Activated B cell treated with CpG ODN at 0.5 μM for 24 hours (primary cell): ENCODE measurements around the gene GRB7. TPM values are rescaled to one million over a fixed set of nuclear protein-coding genes. Genes with fewer than 3 reads are reported as not detected.

Experiments
- ATAC-seq: fragments of 200-7000 bp; cut with Tn5 transposase; one replicate; pipeline ENCODE4 v1.10.0; 2021; ENCODE audit warnings: low read depth, mild to moderate bottlenecking, moderate library complexity
- CTCF ChIA-PET: fragments of 350-600 bp; sonication (Branson Sonifier 250); formaldehyde crosslinking; loops from one replicate; lab custom pipeline; 2021; ENCODE audit warnings: antibody characterized with exemption; lab: Charles Lee
- POLR2A ChIA-PET: fragments of 350-600 bp; sonication (Branson Sonifier 250); formaldehyde crosslinking; loops from one replicate; lab custom pipeline; 2021; ENCODE audit warnings: antibody characterized with exemption; lab: Charles Lee
- DNase-seq: peaks from one replicate; pipeline ENCODE4 v3.0.0; 2022
- H3K27ac Mint-ChIP-seq: one replicate; pipeline ENCODE4 v1.8.0; 2020; ENCODE audit warnings: mixed read lengths
- H3K27me3 Mint-ChIP-seq: one replicate; pipeline ENCODE4 v1.8.0; 2021; ENCODE audit warnings: mixed read lengths
- H3K36me3 Mint-ChIP-seq: one replicate; pipeline ENCODE4 v1.8.0; 2021; ENCODE audit warnings: low read depth, mixed read lengths
- H3K4me1 Mint-ChIP-seq: one replicate; pipeline ENCODE4 v1.8.0; 2021; ENCODE audit warnings: mixed read lengths
- H3K4me3 Mint-ChIP-seq: one replicate; pipeline ENCODE4 v1.8.0; 2020; ENCODE audit warnings: mild to moderate bottlenecking, mixed read lengths
- H3K9me3 Mint-ChIP-seq: one replicate; pipeline ENCODE4 v1.8.0; 2020; ENCODE audit warnings: mixed read lengths
- intact Hi-C: fragments of 100-400 bp; cut with micrococcal nuclease; formaldehyde crosslinking; loops from one replicate; pipeline ENCODE4 v1.15.1; 2024
- total RNA-seq: library from RNA; stranded (reverse); gene quantifications from 2 replicates; pipeline ENCODE4 v1.2.3, GENCODE V29; 2022
- TF ChIP-seq, protein P1 (sequence below): fragments of 200-600 bp; IDR thresholded peaks from one replicate; pipeline ENCODE4 v1.8.0; 2022; ENCODE audit warnings: antibody characterized with exemption, mild to moderate bottlenecking

Gene GRB7
- total RNA-seq, 1 donor from 2014 or later = 0.44 TPM

DNA sequence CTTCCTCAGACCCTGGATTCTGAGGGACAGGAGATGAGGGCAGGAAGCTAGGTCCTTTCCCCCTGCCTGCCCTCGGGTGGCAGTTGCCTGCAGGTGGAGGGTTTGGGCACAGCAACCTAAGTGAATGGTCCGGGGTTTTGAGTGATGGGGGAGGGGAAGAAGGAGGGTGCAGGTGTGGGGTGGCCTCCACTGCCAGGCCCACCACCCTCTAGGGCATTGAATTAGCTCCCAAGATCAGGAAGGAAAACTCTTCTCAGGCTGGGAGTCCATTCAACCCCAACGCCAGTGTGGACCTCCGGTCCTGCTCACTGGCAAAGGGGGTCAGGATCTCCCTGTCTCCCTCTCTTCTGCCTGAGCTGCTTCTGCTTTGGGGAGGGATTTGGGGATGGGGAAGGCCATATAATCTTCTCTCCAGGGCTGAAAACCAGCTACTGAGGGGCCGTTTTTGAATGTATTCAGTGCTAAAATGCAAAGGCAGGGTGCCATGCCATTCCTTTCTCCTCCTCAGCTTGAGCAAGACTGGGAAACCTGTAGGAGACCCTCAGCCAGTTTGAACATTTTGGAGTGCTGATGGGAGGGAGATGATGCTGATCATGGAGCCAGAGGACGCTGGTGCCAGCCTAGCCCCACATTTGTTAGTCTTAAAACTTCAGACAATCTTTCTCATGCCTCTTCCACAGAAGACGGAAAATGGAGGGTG lies 18.8 kb downstream of the GRB7 start:
- H3K9me3 Mint-ChIP-seq = no peaks in the 10 kb centered on the region
- peaks cover 31% of the 10 kb centered on the region for H3K36me3 Mint-ChIP-seq
- CTCF ChIA-PET = interaction anchor here (0.6 to 3.1 kb wide), 11 partner anchors 14 to 224 kb away, joined by 3 to 26 read pairs (median 7); partner anchors contain the start of genes IKZF3 and PSMD3
- H3K27me3 Mint-ChIP-seq = no peaks in the 10 kb centered on the region
- peak overlapping the region; percentile 97 for H3K27ac Mint-ChIP-seq
- peaks cover 81% of the 10 kb centered on the region for H3K4me1 Mint-ChIP-seq
- no peak for DNase-seq
- ATAC-seq = no peak
- POLR2A ChIA-PET = interaction anchor here (0.5 to 10.0 kb wide), 28 partner anchors 9 to 774 kb away, joined by 3 to 308 read pairs (median 8); partner anchors contain the start of genes IKZF3, LRRC3C, MIEN1 and ORMDL3
- peak overlapping the region; percentile 76 for H3K4me3 Mint-ChIP-seq
- intact Hi-C loops = loop anchor here (10.0 kb wide), 1 partner anchor 568 kb away; no protein-coding TSS in a partner anchor
- TF ChIP-seq, protein P1, sequence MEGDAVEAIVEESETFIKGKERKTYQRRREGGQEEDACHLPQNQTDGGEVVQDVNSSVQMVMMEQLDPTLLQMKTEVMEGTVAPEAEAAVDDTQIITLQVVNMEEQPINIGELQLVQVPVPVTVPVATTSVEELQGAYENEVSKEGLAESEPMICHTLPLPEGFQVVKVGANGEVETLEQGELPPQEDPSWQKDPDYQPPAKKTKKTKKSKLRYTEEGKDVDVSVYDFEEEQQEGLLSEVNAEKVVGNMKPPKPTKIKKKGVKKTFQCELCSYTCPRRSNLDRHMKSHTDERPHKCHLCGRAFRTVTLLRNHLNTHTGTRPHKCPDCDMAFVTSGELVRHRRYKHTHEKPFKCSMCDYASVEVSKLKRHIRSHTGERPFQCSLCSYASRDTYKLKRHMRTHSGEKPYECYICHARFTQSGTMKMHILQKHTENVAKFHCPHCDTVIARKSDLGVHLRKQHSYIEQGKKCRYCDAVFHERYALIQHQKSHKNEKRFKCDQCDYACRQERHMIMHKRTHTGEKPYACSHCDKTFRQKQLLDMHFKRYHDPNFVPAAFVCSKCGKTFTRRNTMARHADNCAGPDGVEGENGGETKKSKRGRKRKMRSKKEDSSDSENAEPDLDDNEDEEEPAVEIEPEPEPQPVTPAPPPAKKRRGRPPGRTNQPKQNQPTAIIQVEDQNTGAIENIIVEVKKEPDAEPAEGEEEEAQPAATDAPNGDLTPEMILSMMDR = no peak

DNA sequence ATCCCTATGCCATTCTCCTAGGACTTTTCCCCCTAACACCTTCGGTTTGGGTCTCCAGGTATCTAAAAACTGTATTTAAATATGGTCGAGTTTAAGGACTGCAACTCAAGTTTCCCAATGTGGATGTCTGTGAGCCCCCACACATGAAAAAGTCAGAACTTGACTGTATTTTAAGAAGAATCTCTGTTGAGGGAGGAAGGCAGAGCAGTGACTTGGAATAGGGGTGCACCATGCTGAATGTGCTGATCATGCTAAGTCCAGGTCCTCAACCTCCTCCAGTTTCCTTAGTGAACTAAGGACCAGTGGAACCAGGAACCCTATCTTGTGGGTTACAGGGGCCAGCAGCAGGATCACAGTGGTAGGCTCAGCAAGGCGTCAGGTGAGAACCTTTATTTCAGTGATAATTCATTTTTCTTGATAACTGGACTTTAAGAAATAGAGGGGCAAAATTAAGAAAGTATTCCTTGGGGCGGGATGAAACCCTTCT lies 19.5 kb downstream of the GRB7 start:
- Mint-ChIP-seq H3K4me1 (peaks cover 81% of the 10 kb centered on the region), H3K9me3 (no peaks in the 10 kb centered on the region), H3K4me3 (peak overlapping the region; percentile 61), H3K27me3 (no peaks in the 10 kb centered on the region), H3K27ac (peak overlapping the region; percentile 97), H3K36me3 (peaks cover 38% of the 10 kb centered on the region)
- no peak for ATAC-seq
- DNase-seq = no peak
- ChIA-PET POLR2A (interaction anchor here (0.5 to 10.0 kb wide), 16 partner anchors 8 to 775 kb away, joined by 3 to 308 read pairs (median 22); partner anchors contain the start of genes IKZF3, MIEN1 and PSMD3), CTCF (interaction anchor here (0.6 to 3.1 kb wide), 5 partner anchors 13 to 136 kb away, joined by 3 to 26 read pairs (median 14); partner anchors contain the start of gene IKZF3)
- intact Hi-C loops = loop anchor here (10.0 kb wide), 1 partner anchor 568 kb away; no protein-coding TSS in a partner anchor
- TF ChIP-seq, protein P1 = no peak

DNA sequence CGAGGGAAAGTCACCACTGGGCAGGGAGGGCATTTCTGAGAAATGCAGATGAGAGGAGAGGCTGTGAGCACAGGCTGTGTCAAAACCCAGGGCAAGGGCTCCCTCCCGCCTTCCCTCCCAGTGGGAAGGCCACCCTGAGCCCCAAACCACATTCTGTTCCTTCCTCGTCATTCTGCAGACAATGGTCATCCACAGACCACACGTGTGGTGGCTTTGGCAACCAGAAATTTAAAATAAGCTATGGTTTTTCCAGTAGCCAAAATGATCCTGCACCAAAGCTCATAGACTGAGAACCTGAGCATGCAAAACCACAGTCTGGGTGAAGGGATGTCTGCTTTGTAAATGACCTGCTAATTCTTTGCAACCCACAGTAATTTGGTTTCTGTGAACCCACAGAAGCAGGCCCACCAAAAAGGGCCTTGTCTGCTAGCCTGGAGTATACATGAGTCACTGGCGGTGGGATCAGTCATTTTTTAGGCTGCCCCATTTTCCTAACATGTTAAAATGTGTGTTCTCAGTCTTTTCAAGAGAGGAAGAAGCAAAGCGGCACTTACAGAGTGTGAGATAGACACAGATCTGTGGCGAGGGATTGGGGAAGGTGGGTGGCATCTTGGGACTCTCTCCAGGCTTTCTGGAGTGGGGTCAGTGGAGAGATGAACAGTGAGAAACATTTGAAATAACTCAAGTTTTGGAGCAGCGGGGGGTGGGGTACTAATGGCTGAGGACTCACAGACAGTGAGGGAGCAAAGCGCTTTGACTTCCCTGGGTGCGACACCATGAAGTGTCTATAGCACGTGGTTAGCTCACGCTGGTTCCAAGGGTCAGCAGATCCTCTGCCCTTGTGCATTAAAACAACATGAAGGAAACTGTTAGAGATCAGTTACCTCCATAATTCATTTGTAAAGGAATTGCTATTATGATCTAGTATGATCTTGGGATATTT lies 20.5 kb downstream of the GRB7 start:
- DNase-seq = no peak
- TF ChIP-seq, protein P1 = no peak
- peaks cover 48% of the 10 kb centered on the region for H3K36me3 Mint-ChIP-seq
- CTCF ChIA-PET = interaction anchor here (0.9 to 2.7 kb wide), 3 partner anchors 12 to 103 kb away, joined by 3 to 10 read pairs (median 4); no protein-coding TSS in a partner anchor
- peak overlapping the region; percentile 61 for H3K4me3 Mint-ChIP-seq
- H3K4me1 Mint-ChIP-seq = peaks cover 81% of the 10 kb centered on the region
- intact Hi-C loops = loop anchor here (10.0 kb wide), 1 partner anchor 567 kb away; no protein-coding TSS in a partner anchor
- ATAC-seq = no peak
- H3K27me3 Mint-ChIP-seq = no peaks in the 10 kb centered on the region
- no peaks in the 10 kb centered on the region for H3K9me3 Mint-ChIP-seq
- POLR2A ChIA-PET = interaction anchor here (0.7 to 10.0 kb wide), 14 partner anchors 9 to 222 kb away, joined by 3 to 308 read pairs (median 8); partner anchors contain the start of genes IKZF3, MIEN1 and PSMD3
- H3K27ac Mint-ChIP-seq = peak overlapping the region; percentile 97

DNA sequence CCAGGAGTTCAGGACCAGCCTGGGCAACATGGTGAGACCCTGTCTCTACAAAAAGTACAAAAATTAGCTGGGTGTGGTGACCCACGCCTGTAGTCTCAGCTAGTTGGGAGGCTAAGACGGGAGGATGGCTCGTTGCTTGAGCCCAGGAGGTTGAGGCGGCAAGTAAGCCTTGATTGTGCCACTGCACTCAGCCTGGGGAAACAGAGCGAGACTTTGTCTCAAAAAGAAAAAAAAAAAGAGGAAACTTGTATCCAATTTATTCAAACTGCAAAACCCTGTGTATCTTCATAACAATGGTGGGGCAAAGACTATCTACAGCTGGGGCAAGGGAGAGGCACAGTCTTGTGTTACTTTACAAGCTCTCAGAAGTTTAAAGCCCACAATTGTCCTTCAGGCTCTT lies 21.5 kb downstream of the GRB7 start:
- no peak for DNase-seq
- ATAC-seq = no peak
- ChIA-PET CTCF (interaction anchor here (0.8 to 2.7 kb wide), 6 partner anchors 11 to 138 kb away, joined by 3 to 10 read pairs (median 4); partner anchors contain the start of gene PNMT), POLR2A (interaction anchor here (0.5 to 10.0 kb wide), 13 partner anchors 11 to 221 kb away, joined by 3 to 308 read pairs (median 5); partner anchors contain the start of genes IKZF3, MIEN1 and PSMD3)
- Mint-ChIP-seq H3K4me1 (peaks cover 80% of the 10 kb centered on the region), H3K36me3 (peaks cover 54% of the 10 kb centered on the region), H3K27me3 (no peaks in the 10 kb centered on the region), H3K27ac (peak overlapping the region; percentile 97), H3K4me3 (peak overlapping the region; percentile 61), H3K9me3 (no peaks in the 10 kb centered on the region)
- TF ChIP-seq, protein P1 = no peak
- intact Hi-C loops = loop anchor here (10.0 kb wide), 1 partner anchor 566 kb away; no protein-coding TSS in a partner anchor
